Endodermal cell (in vitro differentiated cells): ENCODE data around the gene FERMT3. TPM values are rescaled to one million over a fixed set of nuclear protein-coding genes. Genes with fewer than 3 reads are reported as not detected.
A peak's percentile ranks its signal among the peaks of the same experiment; 100 is the strongest.

Experiments used
- DNase-seq: peaks from one replicate; pipeline ENCODE4 v3.0.0-alpha.2; 2017
- H3K27ac ChIP-seq: 2 replicates; pipeline ENCODE4 v1.5.1; 2013; ENCODE audit warnings: mild to moderate bottlenecking, low read depth, low read length, moderate library complexity
- H3K27me3 ChIP-seq: 2 replicates; pipeline ENCODE4 v1.6.1; 2013; ENCODE audit warnings: mild to moderate bottlenecking, low read length, moderate library complexity; ENCODE audit not compliant: insufficient read depth, control insufficient read depth, poor library complexity, severe bottlenecking
- H3K36me3 ChIP-seq: 2 replicates; pipeline ENCODE4 v1.7.0; 2013; ENCODE audit warnings: mild to moderate bottlenecking, low read length, moderate library complexity; ENCODE audit not compliant: control insufficient read depth, insufficient read depth
- H3K4me1 ChIP-seq: one replicate; pipeline ENCODE4 v1.7.0; 2013; ENCODE audit warnings: low read length; ENCODE audit not compliant: control insufficient read depth, insufficient read depth
- H3K4me3 ChIP-seq: 2 replicates; pipeline ENCODE4 v1.5.1; 2013; ENCODE audit warnings: mild to moderate bottlenecking, low read length, moderate library complexity
- H3K9ac ChIP-seq: 2 replicates; pipeline ENCODE4 v1.6.1; 2013; ENCODE audit warnings: mild to moderate bottlenecking, low read length, moderate library complexity; ENCODE audit not compliant: poor library complexity, severe bottlenecking; ENCODE audit errors: extremely low read depth
- H3K9me3 ChIP-seq: 2 replicates; pipeline ENCODE4 v1.6.1; 2013; ENCODE audit warnings: mild to moderate bottlenecking, low read length, moderate library complexity; ENCODE audit not compliant: control insufficient read depth
- H3K27ac Mint-ChIP-seq: 2 replicates; pipeline ENCODE4 v1.8.0; 2020; ENCODE audit warnings: mixed read lengths
- H3K27me3 Mint-ChIP-seq: 2 replicates; pipeline ENCODE4 v1.8.0; 2021; ENCODE audit warnings: mild to moderate bottlenecking, mixed read lengths; ENCODE audit not compliant: insufficient read depth
- H3K36me3 Mint-ChIP-seq: 2 replicates; pipeline ENCODE4 v1.8.0; 2020; ENCODE audit warnings: low read depth, mixed read lengths
- H3K4me1 Mint-ChIP-seq: 2 replicates; pipeline ENCODE4 v1.8.0; 2020; ENCODE audit warnings: mixed read lengths
- H3K4me3 Mint-ChIP-seq: 2 replicates; pipeline ENCODE4 v1.8.0; 2020; ENCODE audit warnings: mild to moderate bottlenecking, moderate library complexity, mixed read lengths
- H3K9me3 Mint-ChIP-seq: 2 replicates; pipeline ENCODE4 v1.8.0; 2020; ENCODE audit warnings: mild to moderate bottlenecking, mixed read lengths
- CTCF ChIP-seq: fragments of 200-600 bp; sonication (generic); conservative IDR thresholded peaks from 2 replicates; pipeline ENCODE4 v1.5.0; 2021; ENCODE audit warnings: antibody characterized with exemption, mild to moderate bottlenecking
- WGBS, 2 experiments: methylation state at CpG; one replicate each; pipeline versions ENCODE4 v1.1.5 to v1.1.7; 2013; ENCODE audit warnings: missing lambda C conversion rate in 2 of 2, mixed read lengths in 1 of 2; ENCODE audit not compliant: insufficient coverage in 1 of 2, insufficient read length in 1 of 2; 5-methylcytosine and 5-hydroxymethylcytosine counted together
- total RNA-seq, 2 donors: library from RNA; stranded (reverse); fragmentation: NEBNext Ultra II Directional in 1 of 2; extraction: Animal tissue kit (Norgen Biotek cat#: 25700) in 1 of 2; gene quantifications; 2 replicates in 1 of 2; 3 replicates in 1 of 2; pipeline ENCODE4 v1.2.1, GENCODE V29; 2021

Gene FERMT3
- total RNA-seq, 2 donors from 2014 or later: 4.2 to 5.3 TPM

GRCh38 chr11:64249563-64250414, 43.3 kb downstream of the FERMT3 start:
- Mint-ChIP-seq H3K36me3 (peaks cover 5% of the 10 kb centered on the region), H3K9me3 (no peaks in the 10 kb centered on the region), H3K27me3 (no peaks in the 10 kb centered on the region), H3K4me3 (no peak overlapping the region), H3K4me1 (peaks cover 29% of the 10 kb centered on the region), H3K27ac (peak overlapping the region; percentile 74)
- peaks cover 11% of the 10 kb centered on the region for H3K4me1 ChIP-seq
- no peaks in the 10 kb centered on the region for H3K27me3 ChIP-seq
- no peak for TF ChIP-seq CTCF
- peaks cover 15% of the 10 kb centered on the region for H3K36me3 ChIP-seq
- no peak overlapping the region for H3K9ac ChIP-seq
- peak; percentile 84 for DNase-seq
- no peak overlapping the region for H3K27ac ChIP-seq
- WGBS, 2 experiments: 83 to 89% methylated on average over 3 to 8 of the region's 8 CpGs
- no peak overlapping the region for H3K4me3 ChIP-seq
- H3K9me3 ChIP-seq: no peaks in the 10 kb centered on the region

- peak overlapping the region; percentile 73 for H3K4me3 ChIP-seq
- Mint-ChIP-seq H3K27ac (no peak overlapping the region), H3K36me3 (peaks cover 8% of the 10 kb centered on the region), H3K4me1 (peaks cover 29% of the 10 kb centered on the region), H3K9me3 (no peaks in the 10 kb centered on the region), H3K27me3 (no peaks in the 10 kb centered on the region), H3K4me3 (peak overlapping the region; percentile 86)
- no peak for TF ChIP-seq CTCF
- no peak overlapping the region for H3K27ac ChIP-seq
- WGBS, 2 experiments: 4 to 18% methylated on average over 3 to 13 of the region's 13 CpGs
- H3K4me1 ChIP-seq: peaks cover 11% of the 10 kb centered on the region
- no peak overlapping the region for H3K9ac ChIP-seq
- peaks cover 20% of the 10 kb centered on the region for H3K36me3 ChIP-seq
- no peaks in the 10 kb centered on the region for H3K27me3 ChIP-seq
- no peak for DNase-seq
- H3K9me3 ChIP-seq: no peaks in the 10 kb centered on the region
Observed at GRCh38 chr11:64250415-64251015, 44.0 kb downstream of the FERMT3 start.

- Histone ChIP-seq H3K9ac (peak within 1 kb of the TSS; percentile 69), H3K4me3 (peak within 1 kb of the TSS; percentile 94), H3K27ac (no peak within 1 kb of the TSS), H3K27me3 (no peaks in the 10 kb centered on the region), H3K36me3 (peaks cover 27% of the 10 kb centered on the region), H3K4me1 (peaks cover 11% of the 10 kb centered on the region), H3K9me3 (no peaks in the 10 kb centered on the region)
- TF ChIP-seq CTCF: peak; percentile 87
- Mint-ChIP-seq H3K27ac (peak within 1 kb of the TSS; percentile 85), H3K27me3 (no peaks in the 10 kb centered on the region), H3K4me1 (peaks cover 29% of the 10 kb centered on the region), H3K36me3 (peaks cover 9% of the 10 kb centered on the region), H3K4me3 (peak within 1 kb of the TSS; percentile 86), H3K9me3 (no peaks in the 10 kb centered on the region)
- DNase-seq: peak; percentile 91
- WGBS, 2 experiments: 1% methylated on average over 40 to 75 of the region's 75 CpGs
Observed at GRCh38 chr11:64251016-64251752, 44.7 kb downstream of the FERMT3 start, which contains the start of gene PLCB3. PLCB3 (plus strand) TSS chr11:64251530; CDS start chr11:64251650, 120 bp downstream.
